BJ (cell line): Measurements from ENCODE around the gene BTD. TPM values are rescaled to one million over a fixed set of nuclear protein-coding genes. Genes with fewer than 3 reads are reported as not detected.

Experiments
- CTCF ChIA-PET: fragments of 350-600 bp; formaldehyde crosslinking; extraction: SDS; loops from one replicate; lab custom pipeline; 2021; ENCODE audit warnings: antibody characterized with exemption, inconsistent platforms; lab: Yijun Ruan, JAX
- POLR2A ChIA-PET: fragments of 300-600 bp; sonication (Branson Sonifier 250); formaldehyde crosslinking; extraction: SDS; loops from one replicate; lab custom pipeline; 2021; ENCODE audit warnings: antibody characterized with exemption; lab: Charles Lee
- DNase-seq: peaks from one replicate; pipeline ENCODE4 v3.0.0-alpha.2; 2011; ENCODE audit warnings: low read depth
- H3K27me3 ChIP-seq: 2 replicates; pipeline ENCODE4 v1.6.0; 2011; ENCODE audit warnings: low read length; ENCODE audit not compliant: control insufficient read depth, insufficient read depth
- H3K36me3 ChIP-seq: 2 replicates; pipeline ENCODE4 v1.5.1; 2011; ENCODE audit warnings: low read length; ENCODE audit not compliant: control insufficient read depth, insufficient read depth
- H3K4me3 ChIP-seq: 2 replicates; pipeline ENCODE4 v1.5.1; 2011; ENCODE audit warnings: low read depth, mild to moderate bottlenecking, control low read depth, low read length
- CTCF ChIP-seq: IDR thresholded peaks from 2 replicates; pipeline ENCODE4 v1.5.1; 2011; ENCODE audit warnings: low read depth, mild to moderate bottlenecking, control low read depth, inconsistent platforms, low read length, moderate library complexity; ENCODE audit not compliant: insufficient read depth
- polyA plus RNA-seq: library from polyadenylated mRNA; depleted of rRNA; stranded (reverse); fragments of >200 nt; gene quantifications from 2 replicates; pipeline ENCODE4 v1.2.3, GENCODE V29; 2011

Gene BTD
- polyA plus RNA-seq, 1 experiment, result 24.8 TPM

GRCh38 chr3:15646851-15647511, 45.4 kb downstream of the BTD start:
- Histone ChIP-seq H3K27me3 (no peaks in the 10 kb centered on the region), H3K36me3 (no peaks in the 10 kb centered on the region), H3K4me3 (peak overlapping the region; percentile 5; the same call in 1 of the 2 replicates)
- no peak for TF ChIP-seq CTCF
- ChIA-PET POLR2A (interaction anchor here (0.9 kb wide), 1 partner anchor 151 kb away, joined by 5 read pairs; the partner anchor contains the start of gene ANKRD28), CTCF (interaction anchor here (1.0 kb wide), 1 partner anchor 11 kb away, joined by 3 read pairs; no protein-coding TSS in a partner anchor)
- peak; percentile 95 for DNase-seq

DNA sequence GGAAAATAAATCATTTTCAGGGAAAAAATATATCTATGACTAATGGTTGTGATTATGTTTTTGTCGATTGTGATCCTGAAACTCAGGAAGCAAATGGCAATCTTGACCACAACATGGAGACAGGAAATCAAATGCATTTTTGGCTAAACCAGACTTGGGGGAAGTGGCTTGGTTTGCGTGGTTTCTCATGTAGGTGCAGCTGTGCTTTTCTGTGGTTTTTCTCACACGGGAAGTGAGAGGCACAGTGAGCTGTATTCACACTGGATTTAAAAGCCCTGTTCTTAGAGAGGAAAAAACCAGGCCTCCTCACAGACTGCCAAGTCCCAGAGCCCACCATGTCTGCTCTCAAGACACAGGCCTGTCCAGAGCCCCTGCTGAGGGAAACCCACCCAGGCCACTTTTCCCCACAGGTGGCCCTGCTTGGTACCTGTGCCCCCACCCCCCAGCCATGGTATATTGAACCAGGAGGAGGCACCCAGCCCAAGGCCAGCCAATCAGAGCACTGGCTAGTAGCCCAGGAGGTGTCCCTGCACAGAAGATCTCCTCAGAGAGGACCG, 46.1 kb downstream of the BTD start:
- ChIA-PET CTCF (interaction anchor here (1.5 to 1.7 kb wide), 2 partner anchors 8 to 12 kb away, joined by 4 read pairs; no protein-coding TSS in a partner anchor), POLR2A (interaction anchor here (0.9 kb wide), 1 partner anchor 150 kb away, joined by 5 read pairs; the partner anchor contains the start of gene ANKRD28)
- Histone ChIP-seq H3K27me3 (no peaks in the 10 kb centered on the region), H3K36me3 (no peaks in the 10 kb centered on the region), H3K4me3 (no peak overlapping the region)
- DNase-seq, result peak; percentile 78
- no peak for TF ChIP-seq CTCF

GRCh38 chr3:15649341-15649740, 47.8 kb downstream of the BTD start:
- DNase-seq, result no peak
- no peaks in the 10 kb centered on the region for H3K36me3 ChIP-seq
- CTCF ChIA-PET, result interaction anchor here (0.6 kb wide), 1 partner anchor 688 kb away, joined by 3 read pairs; no protein-coding TSS in a partner anchor
- POLR2A ChIA-PET, result no interaction called here
- no peak for TF ChIP-seq CTCF
- H3K27me3 ChIP-seq, result no peaks in the 10 kb centered on the region
- H3K4me3 ChIP-seq, result no peak overlapping the region

GRCh38 chr3:15649858-15650257, 48.3 kb downstream of the BTD start:
- Histone ChIP-seq H3K4me3 (no peak overlapping the region), H3K27me3 (no peaks in the 10 kb centered on the region), H3K36me3 (no peaks in the 10 kb centered on the region)
- no peak for TF ChIP-seq CTCF
- CTCF ChIA-PET, result no interaction called here
- DNase-seq, result no peak
- POLR2A ChIA-PET, result no interaction called here

GRCh38 chr3:15651396-15651795, 49.9 kb downstream of the BTD start:
- no peaks in the 10 kb centered on the region for H3K36me3 ChIP-seq
- POLR2A ChIA-PET, result interaction anchor here (0.5 kb wide), 1 partner anchor 703 kb away, joined by 3 read pairs; no protein-coding TSS in a partner anchor

More at GRCh38 chr3:15651396-15651795, 49.9 kb downstream of the BTD start:
- TF ChIP-seq CTCF, result no peak
- no peak overlapping the region for H3K4me3 ChIP-seq
- no peaks in the 10 kb centered on the region for H3K27me3 ChIP-seq
- no peak for DNase-seq
- CTCF ChIA-PET, result no interaction called here
